HPDE6-E6E7 (cell line): Measurements from ENCODE around the gene ERAS.
"Not testable (repeated sequence)": the region's sequence is repeated elsewhere in the genome, so short reads cannot be mapped to it uniquely, and the experiment has no call there.

Source experiments
- DNase-seq: peaks from one replicate; pipeline ENCODE4 v3.0.0; 2011; ENCODE audit warnings: missing footprints; ENCODE audit errors: extremely low spot score

ERAS gene

GRCh38 chrX:48831136-48831908, 5.0 kb downstream of the ERAS start:
- no peak for DNase-seq

GRCh38 chrX:48831909-48832291, 5.6 kb downstream of the ERAS start:
- DNase-seq = no peak

DNA sequence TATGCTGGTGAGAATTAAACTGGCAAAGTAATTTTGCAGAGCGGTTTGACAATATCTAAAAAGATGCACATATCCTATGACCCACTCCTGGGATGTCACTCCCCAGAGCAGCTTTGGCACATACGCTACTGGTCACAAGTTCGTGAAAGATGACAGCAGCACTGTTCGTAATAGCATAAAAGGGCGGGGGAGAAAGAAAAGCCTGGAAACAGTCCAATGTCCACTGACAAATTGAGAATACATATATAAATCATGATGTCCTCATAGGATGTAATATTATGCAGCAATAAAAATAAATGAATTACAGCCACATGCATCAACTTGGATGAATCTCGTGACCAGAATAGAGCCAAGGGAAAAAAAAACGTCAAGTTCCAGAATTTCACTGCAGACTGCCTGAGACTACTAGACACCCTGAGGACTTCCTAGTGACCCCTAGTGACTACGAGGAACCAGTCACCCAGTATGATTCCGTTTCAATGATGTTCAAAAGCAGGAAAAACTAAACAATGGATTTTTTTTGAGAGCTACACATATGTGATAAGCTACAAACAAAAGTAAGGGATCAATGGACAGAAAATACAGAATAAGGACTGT, 7.3 kb downstream of the ERAS start:
- no peak for DNase-seq

- no peak for DNase-seq
Observed at GRCh38 chrX:48834383-48834709, 8.0 kb downstream of the ERAS start.

DNA sequence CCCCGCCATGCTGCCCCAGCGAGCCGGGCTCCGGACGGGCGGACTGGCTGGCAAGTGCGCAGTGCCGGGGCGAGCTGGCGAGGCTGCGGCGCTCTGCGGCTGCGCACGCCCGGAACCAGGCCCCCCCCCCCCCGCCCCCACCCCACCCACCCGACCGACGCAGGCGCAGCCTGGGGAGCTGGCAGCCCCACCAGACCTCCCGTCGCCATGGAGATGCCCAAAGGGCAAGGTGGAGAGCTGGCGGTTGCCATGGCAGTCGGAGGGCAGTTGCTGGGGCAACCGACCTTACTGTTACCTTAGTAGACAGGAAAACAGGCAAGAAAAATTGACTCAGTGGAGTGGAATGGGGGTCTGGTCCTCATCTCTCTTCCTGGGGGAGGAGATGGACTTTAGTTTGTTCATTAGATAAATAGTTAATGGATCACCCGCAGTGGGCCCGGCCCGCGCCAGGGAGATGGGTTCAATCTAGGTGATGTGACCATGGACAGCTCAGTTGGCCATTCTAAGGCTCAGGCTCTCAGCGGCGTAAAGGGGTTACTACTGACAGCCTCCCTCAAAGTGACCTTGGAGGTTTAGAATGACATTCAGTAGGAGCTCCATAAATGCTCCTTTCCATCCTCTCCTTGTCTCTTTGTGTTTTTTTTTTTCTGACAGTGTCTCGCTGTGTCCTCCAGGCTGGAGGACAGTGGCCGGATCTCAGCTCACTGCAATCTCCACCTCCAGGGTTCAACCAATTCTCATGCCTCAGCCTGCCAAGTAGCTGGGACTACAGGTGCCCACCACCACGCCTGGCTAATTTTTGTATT, 9.4 kb downstream of the ERAS start, which contains the start of gene PCSK1N:
PCSK1N (minus strand) TSS at position 87 of the 806 bp plus-strand sequence; CDS start at position 9, 78 bp downstream.
- no peak for DNase-seq

GRCh38 chrX:48839686-48840085, 13.4 kb downstream of the ERAS start:
- DNase-seq = no peak

GRCh38 chrX:48848847-48849246, 22.5 kb downstream of the ERAS start:
- no peak for DNase-seq

DNA sequence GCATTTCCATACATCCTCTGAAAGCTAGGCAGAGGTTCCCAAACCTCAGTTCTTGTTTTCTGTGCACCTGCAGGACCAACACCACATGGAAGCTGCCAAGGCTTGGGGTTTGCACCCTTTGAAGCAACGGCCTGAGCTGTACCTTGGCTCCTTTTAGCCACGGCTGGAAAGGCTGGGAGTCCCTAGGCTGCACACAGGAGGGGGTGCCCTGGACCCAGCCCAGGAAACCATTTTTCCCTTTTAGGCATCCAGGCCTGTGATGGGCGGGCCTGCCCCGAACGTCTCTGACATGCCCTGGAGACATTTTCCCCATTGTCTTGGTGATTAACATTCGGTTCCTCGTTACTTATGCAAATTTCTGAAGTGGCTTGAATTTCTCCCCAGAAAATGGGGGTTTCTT, 26.5 kb downstream of the ERAS start:
- DNase-seq = no peak

DNA sequence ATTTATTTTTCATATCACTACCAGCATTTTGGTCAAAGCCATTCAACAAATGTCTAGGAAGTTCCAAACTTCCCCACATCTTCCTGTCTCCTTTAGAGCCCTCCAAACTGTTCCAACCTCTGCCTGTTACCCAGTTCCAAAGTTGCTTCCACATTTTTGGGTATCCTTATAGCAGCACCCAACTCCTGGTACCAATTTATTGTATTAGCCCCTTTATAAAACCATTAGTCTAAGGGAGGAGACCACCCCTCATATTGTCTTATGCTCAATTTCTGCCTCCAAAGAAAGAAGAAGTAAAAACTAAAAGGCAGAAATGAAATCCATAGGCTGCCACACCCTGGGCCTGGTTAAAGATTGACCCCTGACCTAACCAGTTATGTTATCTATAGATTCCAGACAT, 27.2 kb downstream of the ERAS start:
- not testable (repeated sequence) for DNase-seq

DNA sequence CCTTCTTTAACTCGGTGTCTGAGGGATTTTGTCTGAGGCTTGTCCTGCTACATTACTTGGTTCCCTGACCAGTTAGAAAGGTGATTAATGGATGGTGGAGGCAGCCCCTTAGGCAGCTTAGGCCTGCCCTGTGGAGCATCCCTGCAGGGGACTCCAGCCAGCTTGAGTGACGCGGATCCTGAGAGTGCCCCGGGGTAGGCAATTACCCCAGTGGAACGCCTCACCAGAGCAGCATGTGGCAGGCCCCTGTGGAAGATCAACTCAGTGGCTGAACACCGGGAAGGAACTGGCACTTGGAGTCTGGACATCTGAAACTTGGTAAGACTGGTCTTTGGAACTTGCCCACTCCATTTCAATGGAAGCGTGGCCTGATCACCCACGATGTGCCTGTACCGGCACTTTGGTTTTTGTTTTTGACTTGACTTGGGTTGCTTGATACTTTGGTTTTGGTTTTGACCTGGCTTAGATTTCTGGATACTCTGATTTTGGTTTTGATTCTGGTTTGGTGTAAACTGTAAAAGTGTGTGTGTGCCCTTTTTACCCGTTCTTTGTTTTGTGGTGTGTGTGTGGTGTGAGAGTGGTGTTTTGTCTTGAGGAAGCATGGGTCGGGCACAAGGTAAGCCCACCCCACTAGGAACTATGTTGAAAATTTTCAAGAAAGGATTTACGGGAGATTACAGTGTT, 27.9 kb downstream of the ERAS start:
- not testable (repeated sequence) for DNase-seq

DNA sequence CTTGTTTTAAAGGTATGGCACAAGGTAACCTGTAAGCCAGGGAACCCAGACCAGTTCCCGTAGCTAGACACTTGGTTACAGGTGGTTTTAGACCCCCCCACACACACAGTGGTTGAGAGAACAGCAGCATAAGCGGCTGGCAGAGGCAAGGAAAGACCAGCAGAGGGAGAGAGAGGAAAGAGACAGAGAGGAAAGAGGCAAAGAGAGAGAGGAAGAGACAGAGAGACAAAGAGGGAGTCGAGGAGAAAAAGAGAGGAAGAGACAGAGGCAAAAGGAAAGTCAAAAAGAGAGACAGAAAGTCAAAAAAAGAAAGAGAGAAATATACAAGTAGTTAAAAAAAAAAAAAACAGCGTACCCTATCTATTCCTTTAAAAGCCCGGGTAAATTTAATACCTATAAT, 28.6 kb downstream of the ERAS start:
- no peak for DNase-seq

DNA sequence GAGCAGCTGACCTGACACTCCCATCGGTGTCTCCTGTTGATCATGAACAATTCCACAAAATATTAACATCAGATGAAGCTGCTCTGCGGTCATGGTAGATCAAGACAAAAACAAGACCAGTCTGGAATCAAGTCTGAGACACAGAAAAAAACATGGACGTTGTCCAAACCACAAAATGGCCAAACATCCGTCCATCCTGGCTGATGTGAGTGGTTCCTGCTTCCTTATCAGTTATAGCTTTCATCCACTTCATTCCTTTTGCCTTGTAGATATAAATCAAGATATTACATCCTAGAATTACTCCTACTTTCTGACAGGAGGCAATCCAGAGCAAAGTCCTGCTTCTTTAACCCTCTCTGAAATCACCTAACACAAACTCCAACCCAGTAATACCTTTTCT, 37.9 kb downstream of the ERAS start:
- DNase-seq = no peak

- not testable (repeated sequence) for DNase-seq
Observed at GRCh38 chrX:48872017-48872416, 45.7 kb downstream of the ERAS start.

GRCh38 chrX:48876944-48877343, 50.6 kb downstream of the ERAS start:
- DNase-seq = not testable (repeated sequence)
